ENCODE data around the gene LSAMP. TPM values are rescaled to one million over a fixed set of nuclear protein-coding genes. Genes with fewer than 3 reads are reported as not detected.

The LSAMP gene
- total and polyA plus RNA-seq, 2 of the 8 experiments (the other 6 are each of a cell fraction or from before 2014, with no cell fraction given), result 1.8 to 5.7 TPM

GRCh38 chr3:115903843-115904242, 541.4 kb downstream of the LSAMP start (continued):
- no peak for TF ChIP-seq ZNF274 (IDR thresholded peaks at IDR 0.05; ENCODE audit: borderline replicate concordance, extremely low read depth, low read length)
- TF ChIP-seq GTF2F1 (IDR thresholded peaks at IDR 0.05; ENCODE audit: borderline replicate concordance, low read depth, low read length), result no peak
- TF ChIP-seq EP300 (IDR thresholded peaks at IDR 0.05; ENCODE audit: borderline replicate concordance in 1 of 2, low read depth in 2 of 2, low read length in 2 of 2), result no peak

All from H1 (cell line).